Ovary (tissue), 9 donors: ENCODE data around the gene ADAMTS2. TPM values are rescaled to one million over a fixed set of nuclear protein-coding genes. Genes with fewer than 3 reads are reported as not detected.

ENCODE experiments used
- DNase-seq, 5 donors: peaks; one replicate each; pipeline ENCODE4 v3.0.0-alpha.2; 2019 to 2020
- H3K27ac ChIP-seq, 2 donors: fragments of 200-600 bp; one replicate each; pipeline versions ENCODE4 v1.5.1 to v1.8.0; 2019 to 2022
- H3K27me3 ChIP-seq: fragments of 200-600 bp; one replicate; pipeline ENCODE4 v1.8.0; 2022
- H3K36me3 ChIP-seq: fragments of 200-600 bp; sonication (generic); one replicate; pipeline ENCODE4 v1.5.1; 2019
- H3K4me1 ChIP-seq: one replicate; pipeline ENCODE4 v1.8.1; 2013; ENCODE audit warnings: mild to moderate bottlenecking, moderate library complexity; ENCODE audit not compliant: insufficient read depth
- H3K4me3 ChIP-seq: fragments of 200-600 bp; sonication (generic); one replicate; pipeline ENCODE4 v1.5.1; 2017
- H3K9me3 ChIP-seq, 2 donors: fragments of 200-600 bp in 1 of 2; sonication (generic) in 1 of 2; one replicate each; pipeline versions ENCODE4 v1.5.1 to v1.8.1; 2013 to 2019; ENCODE audit warnings: mild to moderate bottlenecking in 1 of 2, moderate library complexity in 1 of 2
- EP300 ChIP-seq: sonication (generic); formaldehyde crosslinking; IDR thresholded peaks from one replicate; pipeline ENCODE4 v1.6.1; 2017; ENCODE audit warnings: antibody characterized with exemption
- POLR2A ChIP-seq: fragments of 450-650 bp; IDR thresholded peaks from one replicate; pipeline ENCODE4 v1.6.1; 2017; ENCODE audit warnings: antibody characterized with exemption, mild to moderate bottlenecking, moderate library complexity
- WGBS, 3 donors: extraction: QIAGEN DNeasy Blood & Tissue Kit in 1 of 3; methylation state at CpG; one replicate each; pipeline versions ENCODE4 v1.1.5 to v1.1.7; 2013 to 2017; 5-methylcytosine and 5-hydroxymethylcytosine counted together
- intact Hi-C, 4 donors: fragments of 100-400 bp; cut with DNase I; formaldehyde crosslinking; loops; one replicate each; pipeline versions ENCODE4 v1.11.0 to v1.15.1; 2022 to 2023
- polyA plus RNA-seq, 2 donors: library from polyadenylated mRNA; stranded (reverse); fragments of 200-250 nt in 1 of 2; fragments of 350-450 nt in 1 of 2; fragmentation: Illumina TruSeq in 1 of 2; extraction: RNeasy Lipid Tissue Mini Kit (QIAGEN cat#74804) in 1 of 2; gene quantifications; one replicate each; pipeline ENCODE4 v1.2.3, GENCODE V29; 2013 to 2014
- total RNA-seq, 7 donors: library from RNA; depleted of rRNA in 2 of 7; stranded (reverse); fragments of >200 nt in 2 of 7; fragmentation: NEBNext Ultra II Directional in 3 of 7; extraction: Animal tissue kit (Norgen Biotek cat#: 25700) in 3 of 7; gene quantifications; one replicate each; pipeline versions ENCODE4 v1.1.0 to v1.2.4, GENCODE V29; 2016 to 2023
- TF ChIP-seq, protein P1 (sequence below), 3 donors: fragments of 450-650 bp in 2 of 3; fragments of 200-600 bp in 1 of 3; IDR thresholded peaks; one replicate each; pipeline versions ENCODE4 v1.5.1 to v1.8.0; 2016 to 2022; ENCODE audit warnings: antibody characterized with exemption in 3 of 3, mild to moderate bottlenecking in 1 of 3
- donor health status: DM: no; HTN: no; CAD: no; lungs with moderate emphysema.
- donor health status: DM: no; HTN: no; CAD: no.
- donor health status: Bipolar disorder and iron deficiency.
- donor health status: DM: yes; HTN: yes; CAD: no.
- donor health status: DM: no; HTN: no; CAD: no.
- donor health status: DM: yes; HTN: yes; CAD: no.

Gene ADAMTS2
- total and polyA plus RNA-seq, 9 donors, result 7.9 to 31.8 (median 11.5) TPM

DNA sequence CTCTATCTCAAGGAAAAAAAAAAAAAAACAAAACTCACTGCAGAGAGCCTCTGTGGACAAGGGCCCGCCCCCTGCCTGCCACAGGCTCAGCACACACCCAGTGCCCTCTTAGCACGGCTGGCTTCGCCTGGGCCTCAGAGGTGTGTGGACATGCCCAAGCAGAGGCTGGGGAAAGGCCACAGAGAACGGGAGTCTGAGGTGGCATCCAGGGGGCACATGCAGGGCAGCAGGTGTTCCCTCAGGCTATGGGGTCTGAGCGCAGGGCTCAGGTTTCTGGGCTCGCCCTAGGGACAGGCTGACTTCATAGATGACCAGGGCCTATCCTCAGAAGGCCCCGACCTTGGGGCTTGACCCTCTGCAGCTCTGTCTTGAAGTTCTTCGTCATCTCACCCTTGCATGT, 146.4 kb downstream of the ADAMTS2 start:
- H3K9me3 ChIP-seq, result no peaks in the 10 kb centered on the region
- H3K4me3 ChIP-seq, result no peak overlapping the region
- H3K4me1 ChIP-seq, result no peaks in the 10 kb centered on the region
- intact Hi-C loops, result no loop called here
- no peak overlapping the region for H3K27ac ChIP-seq
- TF ChIP-seq POLR2A (no peak), EP300 (no peak)
- TF ChIP-seq, protein P1, sequence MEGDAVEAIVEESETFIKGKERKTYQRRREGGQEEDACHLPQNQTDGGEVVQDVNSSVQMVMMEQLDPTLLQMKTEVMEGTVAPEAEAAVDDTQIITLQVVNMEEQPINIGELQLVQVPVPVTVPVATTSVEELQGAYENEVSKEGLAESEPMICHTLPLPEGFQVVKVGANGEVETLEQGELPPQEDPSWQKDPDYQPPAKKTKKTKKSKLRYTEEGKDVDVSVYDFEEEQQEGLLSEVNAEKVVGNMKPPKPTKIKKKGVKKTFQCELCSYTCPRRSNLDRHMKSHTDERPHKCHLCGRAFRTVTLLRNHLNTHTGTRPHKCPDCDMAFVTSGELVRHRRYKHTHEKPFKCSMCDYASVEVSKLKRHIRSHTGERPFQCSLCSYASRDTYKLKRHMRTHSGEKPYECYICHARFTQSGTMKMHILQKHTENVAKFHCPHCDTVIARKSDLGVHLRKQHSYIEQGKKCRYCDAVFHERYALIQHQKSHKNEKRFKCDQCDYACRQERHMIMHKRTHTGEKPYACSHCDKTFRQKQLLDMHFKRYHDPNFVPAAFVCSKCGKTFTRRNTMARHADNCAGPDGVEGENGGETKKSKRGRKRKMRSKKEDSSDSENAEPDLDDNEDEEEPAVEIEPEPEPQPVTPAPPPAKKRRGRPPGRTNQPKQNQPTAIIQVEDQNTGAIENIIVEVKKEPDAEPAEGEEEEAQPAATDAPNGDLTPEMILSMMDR (IDR thresholded peaks at IDR 0.05), result no peak
- no peaks in the 10 kb centered on the region for H3K27me3 ChIP-seq
- H3K36me3 ChIP-seq, result no peaks in the 10 kb centered on the region
- 89 to 94% (median 91%) methylated on average over 6 to 8 of the region's 8 CpGs for WGBS, 3 donors
- DNase-seq, result peak in 1 of 5 donors; percentile 4

DNA sequence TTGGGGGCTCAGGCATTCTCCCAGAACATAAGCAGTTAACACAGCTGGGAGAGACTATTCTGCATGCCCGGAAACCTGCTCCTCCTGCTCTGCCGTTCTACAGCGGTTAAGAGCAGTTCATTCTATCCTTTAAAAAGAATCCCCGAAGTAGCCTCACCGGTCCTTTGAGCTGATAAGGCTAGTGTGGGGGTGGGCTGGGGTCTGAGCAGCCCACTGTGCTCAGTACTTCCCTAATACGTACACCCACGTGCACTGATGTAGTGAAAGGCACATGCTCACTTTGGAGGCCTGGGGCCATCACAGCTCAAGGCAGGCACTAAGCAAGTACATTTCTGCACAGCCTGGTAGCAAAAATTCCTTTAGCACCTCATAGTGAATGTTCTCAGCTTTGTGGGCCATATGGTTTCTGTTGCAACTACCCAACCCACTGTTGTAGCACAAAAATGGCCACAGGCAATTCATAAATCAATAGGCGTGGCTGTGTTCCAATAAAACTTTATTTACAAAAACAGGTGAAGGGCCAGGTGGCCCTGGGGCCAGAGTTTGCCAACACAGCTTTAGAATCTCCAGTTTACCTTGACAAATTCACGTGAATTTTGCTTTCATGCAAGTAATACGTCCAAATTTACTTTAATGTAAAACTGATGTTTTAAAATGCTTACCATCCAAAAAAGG, 148.7 kb downstream of the ADAMTS2 start:
- Histone ChIP-seq H3K4me1 (peaks cover 2% of the 10 kb centered on the region), H3K27ac (no peak overlapping the region), H3K9me3 (no peaks in the 10 kb centered on the region), H3K36me3 (no peaks in the 10 kb centered on the region), H3K4me3 (no peak overlapping the region), H3K27me3 (no peaks in the 10 kb centered on the region)
- no peak for DNase-seq
- 67 to 77% (median 76%) methylated on average over 10 of the region's 10 CpGs for WGBS, 3 donors
- intact Hi-C loops, result no loop called here
- TF ChIP-seq, protein P1 (IDR thresholded peaks at IDR 0.05), result no peak
- no peak for TF ChIP-seq EP300

DNA sequence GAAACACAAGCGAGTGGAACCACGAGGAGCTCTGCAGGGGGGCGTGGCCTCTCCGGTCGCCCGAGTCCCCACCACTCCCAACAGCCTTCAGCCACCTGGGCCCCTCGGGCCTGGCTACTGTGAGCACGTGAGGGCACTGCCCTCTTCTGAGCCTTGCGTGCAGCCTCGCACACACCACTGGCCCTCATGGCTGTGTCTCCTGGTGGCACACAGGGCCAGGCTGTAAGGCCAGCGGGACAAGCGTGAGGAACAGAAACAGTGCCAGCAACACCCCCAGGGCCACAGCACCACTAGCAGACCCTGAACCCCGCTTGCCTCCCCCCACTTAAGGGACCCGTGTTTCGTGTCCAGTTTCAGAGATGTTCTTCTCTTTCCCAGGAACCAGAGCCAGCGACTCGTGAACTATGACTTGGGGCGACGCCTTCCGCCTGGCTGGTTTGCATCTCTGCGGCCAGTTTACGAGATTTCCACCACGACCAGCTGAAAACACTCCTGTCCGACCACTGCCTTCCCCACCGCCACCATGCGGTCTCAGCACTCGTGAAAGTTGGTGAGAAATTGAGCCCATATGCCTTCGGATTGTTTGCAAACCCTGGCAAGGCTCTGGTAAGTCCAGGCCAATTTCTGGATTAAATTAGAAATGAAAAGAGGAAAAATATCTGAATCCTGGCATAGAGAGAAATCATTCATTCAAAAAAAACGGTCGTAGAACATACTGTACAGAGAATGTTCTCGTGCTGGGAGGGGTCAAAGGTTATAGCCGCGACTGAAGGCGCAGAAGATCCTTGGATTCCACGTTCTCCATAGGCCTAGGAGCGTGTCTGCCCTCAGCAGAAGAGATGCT, 149.5 kb downstream of the ADAMTS2 start:
- WGBS, 3 donors, result 82 to 86% (median 86%) methylated on average over 36 of the region's 36 CpGs
- intact Hi-C loops, result no loop called here

DNA sequence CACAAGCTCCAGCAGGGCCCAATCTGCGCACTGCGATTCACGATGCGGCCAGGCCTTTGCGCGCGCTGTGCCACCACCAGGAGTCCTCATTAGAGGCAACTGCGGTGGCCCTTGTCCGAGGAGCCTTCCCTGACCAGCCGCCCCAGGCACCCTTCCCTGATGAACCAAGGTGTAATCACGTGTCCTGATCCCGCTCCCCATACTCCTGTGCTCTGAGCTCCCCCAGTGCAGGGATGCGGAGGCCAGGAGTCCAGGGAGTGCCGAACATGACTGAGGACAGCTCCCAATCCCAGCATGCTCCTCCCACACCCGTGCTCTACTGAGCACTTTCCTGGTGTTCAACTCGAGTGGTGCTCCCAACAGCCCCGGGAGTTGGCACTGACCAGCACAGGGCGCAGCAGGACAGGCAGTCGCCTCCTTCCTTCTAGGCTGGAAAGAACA, 150.3 kb downstream of the ADAMTS2 start:
- intact Hi-C loops, result no loop called here
- Histone ChIP-seq H3K36me3 (no peaks in the 10 kb centered on the region), H3K27ac (no peak overlapping the region), H3K27me3 (no peaks in the 10 kb centered on the region), H3K4me3 (no peak overlapping the region), H3K9me3 (no peaks in the 10 kb centered on the region), H3K4me1 (peaks cover 2% of the 10 kb centered on the region)
- WGBS, 3 donors, result 92 to 96% (median 93%) methylated on average over 19 of the region's 19 CpGs
- DNase-seq, result no peak
- TF ChIP-seq POLR2A (no peak), EP300 (no peak)
- TF ChIP-seq, protein P1 (IDR thresholded peaks at IDR 0.05), result no peak

More for the DNA sequence above, 149.5 kb downstream of the ADAMTS2 start:
- H3K36me3 ChIP-seq, result no peaks in the 10 kb centered on the region
- no peak for TF ChIP-seq POLR2A
- TF ChIP-seq, protein P1 (IDR thresholded peaks at IDR 0.05), result no peak
- no peak for TF ChIP-seq EP300
- no peak overlapping the region for H3K27ac ChIP-seq
- H3K4me1 ChIP-seq, result peaks cover 2% of the 10 kb centered on the region
- H3K9me3 ChIP-seq, result no peaks in the 10 kb centered on the region
- no peak overlapping the region for H3K4me3 ChIP-seq
- no peak for DNase-seq
- H3K27me3 ChIP-seq, result no peaks in the 10 kb centered on the region
